IPS DF 4.7 (cell line): ENCODE results near the gene TMEM100.

Experiments
- DNase-seq: peaks from one replicate; pipeline ENCODE4 v3.0.0-alpha.2; 2013; ENCODE audit warnings: low spot score; ENCODE audit errors: extremely low read depth

Gene TMEM100

DNA sequence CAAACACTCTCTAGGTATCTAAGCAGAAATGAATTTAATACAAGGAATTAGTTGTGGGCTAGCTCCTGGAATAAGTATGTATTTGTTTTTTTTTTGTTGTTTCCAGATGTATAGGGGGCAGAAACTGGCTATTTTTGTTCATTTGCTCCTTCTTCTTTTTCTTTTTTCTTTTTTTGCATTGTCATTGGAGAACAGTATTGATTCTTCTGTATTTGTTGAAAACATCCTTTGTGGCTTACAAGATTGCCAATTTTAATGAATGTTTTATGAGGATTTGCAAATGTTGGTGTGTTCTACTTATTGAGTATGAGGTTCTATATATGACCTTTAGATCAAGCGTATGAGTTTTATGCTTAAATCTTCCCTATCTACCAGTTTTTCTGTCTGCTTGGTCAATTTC, 22.6 kb upstream of the TMEM100 start:
- no peak for DNase-seq

DNA sequence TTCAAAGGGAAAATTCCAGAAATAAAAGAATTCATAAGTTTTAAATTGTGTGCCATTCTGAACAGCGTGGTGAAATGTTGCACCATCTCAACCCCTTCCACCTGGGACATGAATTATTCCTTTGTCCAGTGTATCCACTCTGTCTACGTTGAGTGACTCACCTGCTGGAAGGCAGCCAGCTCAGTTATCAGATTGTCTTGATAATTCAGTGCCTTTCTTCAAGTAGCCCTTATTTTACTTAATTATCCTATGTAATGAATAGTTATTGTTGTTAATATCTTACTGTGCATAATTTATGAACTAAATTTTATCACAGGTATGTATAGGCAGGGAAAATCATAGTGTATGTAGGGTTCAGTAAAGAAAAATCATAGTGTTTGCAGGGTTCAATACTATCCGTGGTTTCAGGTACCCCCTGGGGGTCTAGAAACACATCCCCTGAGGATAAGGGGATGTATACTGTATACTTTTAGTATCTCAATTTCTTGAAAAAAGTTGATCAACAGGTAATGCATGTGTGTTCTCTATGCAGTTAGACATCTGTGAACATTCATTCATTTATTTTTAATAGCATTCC, 20.5 kb upstream of the TMEM100 start:
- no peak for DNase-seq

GRCh38 chr17:55742272-55743102, 19.8 kb upstream of the TMEM100 start:
- DNase-seq = no peak

- DNase-seq = no peak
Measured at GRCh38 chr17:55741356-55741700, 18.7 kb upstream of the TMEM100 start.

DNA sequence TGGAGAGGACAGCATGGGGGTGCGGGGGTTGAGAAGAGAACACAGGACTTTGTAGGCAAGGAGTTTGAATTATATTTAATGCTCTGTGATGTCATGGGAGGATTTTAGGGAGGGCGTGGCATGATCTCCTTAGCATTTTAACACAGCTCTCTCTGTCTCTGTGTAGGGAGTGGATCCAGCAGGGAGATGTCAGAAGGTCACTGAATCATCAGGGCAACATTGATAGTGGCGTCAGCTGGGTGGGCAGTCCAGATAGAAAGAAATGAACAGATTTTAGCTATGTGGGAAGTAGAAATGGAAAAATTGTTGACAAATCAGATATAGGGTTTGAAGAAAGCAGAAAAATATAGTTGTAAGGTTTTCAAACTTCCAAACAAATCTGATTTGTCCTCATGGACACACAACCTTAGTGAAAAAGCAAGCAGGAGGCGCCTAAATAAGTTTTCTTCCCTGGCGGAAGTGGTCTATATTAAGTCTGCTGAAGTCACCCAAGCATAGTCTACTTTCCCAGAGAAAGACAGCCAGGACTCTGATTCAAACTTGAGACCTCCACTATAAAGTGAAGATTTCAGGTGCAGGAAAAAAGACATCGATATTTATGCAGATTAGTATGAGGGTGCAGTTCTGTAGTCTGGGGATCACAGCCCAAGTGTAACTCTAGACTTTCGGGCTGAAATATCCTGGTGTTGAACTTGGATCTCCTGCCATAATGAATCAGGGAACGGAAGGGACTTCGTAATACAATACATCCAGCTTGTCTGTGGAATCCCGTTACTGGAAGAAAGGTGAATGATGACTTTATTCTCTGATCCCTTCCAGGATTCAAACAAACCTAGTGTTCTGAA, 18.1 kb upstream of the TMEM100 start:
- DNase-seq = no peak

- DNase-seq = no peak
Measured at GRCh38 chr17:55737976-55738501, 15.4 kb upstream of the TMEM100 start.

DNA sequence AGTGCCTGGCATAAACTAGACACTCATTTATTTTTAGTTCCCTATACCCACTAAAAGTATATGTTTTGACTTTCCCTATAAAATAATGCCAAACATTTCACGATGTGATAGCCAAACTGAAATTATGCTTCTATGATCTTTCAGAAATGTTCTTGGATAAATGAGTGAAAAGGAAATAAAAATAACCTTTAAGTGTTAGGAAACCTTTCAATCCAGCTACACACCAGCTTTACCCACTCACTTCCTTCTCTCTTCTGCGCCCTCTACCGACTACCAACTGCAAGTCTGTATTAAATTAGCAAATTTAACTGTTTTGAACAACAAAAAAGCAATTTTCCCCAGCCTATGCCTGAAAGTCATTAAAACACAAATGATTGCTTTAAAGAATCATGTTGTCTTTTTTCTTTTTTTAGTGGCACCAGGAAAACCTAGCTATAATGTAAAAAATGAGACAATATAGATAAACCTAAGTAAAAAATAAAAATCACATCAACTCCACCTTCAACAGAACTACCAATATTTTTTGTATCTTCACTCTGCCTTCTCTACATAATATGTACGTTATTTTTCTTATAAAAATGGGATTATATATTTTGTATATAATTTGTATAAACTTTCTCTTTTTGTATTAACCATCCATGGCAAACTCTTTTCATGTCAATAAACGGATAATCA, 13.2 kb upstream of the TMEM100 start:
- DNase-seq = no peak

GRCh38 chr17:55734128-55734781, 11.6 kb upstream of the TMEM100 start:
- DNase-seq = no peak

DNA sequence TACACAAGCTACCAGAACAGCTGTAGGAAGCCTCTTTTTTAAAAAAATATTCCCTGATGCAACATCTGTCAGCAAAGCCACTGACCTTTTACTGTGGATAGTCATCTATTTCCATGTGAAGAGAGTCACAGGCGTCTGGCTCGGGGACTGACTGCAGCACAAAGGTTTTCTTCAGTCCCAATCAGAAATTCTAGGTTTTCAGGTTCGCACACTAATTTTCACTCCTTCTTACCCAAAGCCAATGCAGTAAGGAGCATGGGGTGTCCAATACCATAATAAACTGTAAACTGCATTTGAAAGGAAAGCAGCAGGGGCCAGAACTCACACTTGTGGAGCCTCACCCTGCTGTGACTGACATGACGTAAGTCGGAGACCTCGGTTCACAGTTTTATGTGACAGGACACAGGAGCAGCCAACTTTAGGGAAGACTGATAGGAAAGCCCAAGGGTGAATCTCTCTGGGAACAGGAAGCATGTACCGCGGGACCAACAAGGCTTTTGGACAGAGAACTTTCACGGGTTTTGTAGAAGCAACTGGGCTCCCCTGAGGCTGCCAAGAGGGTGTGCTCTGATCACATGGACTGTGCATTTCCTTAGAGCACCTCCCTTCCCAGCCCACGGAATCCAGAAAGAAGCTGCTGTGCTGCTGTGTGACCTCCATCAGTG, 9.1 kb upstream of the TMEM100 start:
- DNase-seq = no peak

GRCh38 chr17:55730808-55731207, 8.1 kb upstream of the TMEM100 start:
- no peak for DNase-seq

DNA sequence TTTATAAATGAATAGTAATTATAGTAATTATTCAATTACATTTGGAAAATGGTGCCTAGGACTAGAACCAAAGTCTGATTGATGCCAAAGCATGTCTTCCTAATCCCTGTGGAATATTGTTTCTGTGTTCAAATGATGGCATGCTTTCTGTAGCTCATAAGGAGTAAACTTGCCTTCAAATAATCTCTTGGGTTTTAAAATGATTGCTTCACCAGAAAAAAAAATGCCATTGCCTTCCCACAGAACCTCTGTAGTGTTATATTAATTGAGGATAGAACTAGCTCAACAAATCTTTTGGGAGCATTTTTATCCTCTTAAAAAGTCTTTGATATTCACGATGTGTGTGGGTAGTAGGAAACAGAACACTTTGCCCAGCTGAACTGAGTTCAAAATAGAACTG, 7.7 kb upstream of the TMEM100 start:
- DNase-seq = no peak

GRCh38 chr17:55729484-55729883, 6.8 kb upstream of the TMEM100 start:
- no peak for DNase-seq

DNA sequence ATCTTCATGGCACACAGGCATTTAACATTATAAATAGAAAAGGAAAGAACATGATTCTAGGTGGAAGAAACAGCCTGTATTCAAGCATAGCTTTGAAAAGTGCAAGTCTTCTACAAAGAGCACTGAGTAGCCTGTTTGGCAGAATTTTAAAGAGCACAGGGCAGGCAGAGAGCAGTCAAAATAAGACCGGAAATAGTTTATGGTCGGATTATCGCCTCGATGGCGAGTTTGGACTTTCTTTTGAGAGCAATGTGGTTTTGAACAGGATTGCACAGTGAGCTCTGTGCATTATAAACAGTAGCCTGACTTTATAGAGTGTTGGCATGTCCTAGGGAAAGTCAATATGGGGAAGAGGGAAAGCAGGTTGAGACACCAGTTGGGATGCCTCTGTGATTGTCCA, 6.2 kb upstream of the TMEM100 start:
- no peak for DNase-seq

DNA sequence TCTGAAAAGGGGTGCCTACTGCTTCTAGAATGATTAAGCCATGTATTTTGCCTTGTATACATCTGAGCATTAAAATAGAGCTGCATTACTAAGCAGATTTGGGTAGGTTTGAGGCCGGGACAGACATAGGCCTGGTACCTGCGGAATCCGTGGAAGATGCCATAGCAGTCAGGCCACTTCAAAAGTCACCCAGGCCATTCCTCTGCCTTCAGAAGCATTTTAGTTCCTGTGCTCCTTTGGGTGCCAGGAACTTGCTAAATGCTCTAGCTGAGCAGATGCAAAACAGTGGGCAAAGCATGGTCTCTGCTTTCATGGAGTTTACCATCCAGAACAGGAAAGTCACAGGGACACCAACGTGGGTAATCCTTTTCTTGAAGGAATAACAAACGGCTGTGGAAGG, 5.7 kb upstream of the TMEM100 start:
- DNase-seq = no peak

DNA sequence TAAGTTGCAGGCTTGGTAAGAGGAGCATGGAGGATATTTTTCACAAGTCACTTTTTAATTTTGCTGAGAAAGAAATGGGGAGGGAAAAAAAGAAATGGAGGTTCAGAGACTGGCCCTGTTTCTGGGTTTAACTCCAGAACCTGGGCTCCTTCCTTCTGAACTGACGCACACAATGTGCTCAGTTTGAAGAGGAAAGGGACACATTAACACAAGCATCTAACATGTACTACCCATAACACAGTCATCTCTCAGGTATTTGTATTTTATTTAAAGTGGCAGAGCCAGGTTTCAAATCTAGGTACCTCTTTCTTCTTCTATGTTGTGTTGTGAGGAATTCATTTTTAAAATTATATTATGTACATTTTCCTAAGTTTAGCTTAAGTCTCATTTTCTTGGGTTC, 5.3 kb upstream of the TMEM100 start:
- DNase-seq = no peak

- DNase-seq = no peak
Measured at GRCh38 chr17:55727275-55727674, 4.6 kb upstream of the TMEM100 start.

GRCh38 chr17:55726440-55726839, 3.8 kb upstream of the TMEM100 start:
- no peak for DNase-seq

DNA sequence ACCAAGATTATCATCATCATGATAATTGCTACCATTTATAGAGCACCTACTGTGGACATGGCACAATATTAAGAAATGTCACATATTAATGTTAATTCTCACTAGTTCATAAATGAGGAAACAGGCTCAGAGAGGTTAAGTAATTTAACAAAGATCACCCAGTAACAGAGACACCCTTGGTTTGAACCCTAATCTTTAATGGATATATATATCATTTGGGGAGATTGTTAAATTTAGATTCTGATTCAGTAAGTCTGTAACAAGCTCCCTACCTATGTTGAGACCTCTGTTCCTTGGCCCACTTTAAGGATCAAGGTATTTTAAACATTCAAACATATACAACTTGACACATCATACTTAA, 804 bp upstream of the TMEM100 start:
- DNase-seq = no peak

- DNase-seq = no peak
Measured at GRCh38 chr17:55722016-55722736, 488 bp downstream of the TMEM100 start.
